Measurements from ENCODE around the gene MYO5B. TPM values are rescaled to one million over a fixed set of nuclear protein-coding genes. Genes with fewer than 3 reads are reported as not detected.

The MYO5B gene
- polyA plus RNA-seq, 1 experiment = 0.18 TPM

DNA sequence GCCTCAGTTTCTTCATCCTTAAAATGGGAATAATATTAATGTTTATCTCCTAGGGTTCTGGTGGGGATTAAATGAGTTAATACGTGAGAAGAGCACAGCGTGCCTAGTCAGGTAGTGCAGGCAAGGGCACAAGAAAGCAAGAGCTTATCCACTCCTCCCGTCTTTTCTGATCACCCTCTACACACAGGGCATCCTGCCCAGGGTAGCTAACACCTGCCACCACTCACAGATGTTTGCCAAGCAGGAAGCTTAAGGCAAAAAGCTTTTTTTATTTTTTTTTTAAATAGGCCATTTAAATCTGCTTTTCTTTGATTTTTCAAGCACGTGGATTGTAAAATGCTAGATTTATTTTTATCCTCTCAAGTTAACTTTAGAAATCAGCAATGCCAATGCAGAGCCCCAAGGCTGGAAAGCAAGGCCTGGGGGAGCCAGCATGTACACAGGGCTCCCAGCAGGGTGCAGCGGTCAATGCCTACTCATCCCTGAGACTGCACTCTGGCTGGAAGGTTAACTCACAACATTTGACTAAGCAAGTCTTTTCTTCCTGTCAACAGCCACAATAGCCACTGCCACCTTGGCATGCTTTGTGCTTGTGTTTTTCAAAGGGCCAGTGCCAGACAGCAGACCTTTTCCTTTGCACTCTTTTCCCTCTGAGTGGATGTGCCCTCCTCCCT lies 295.2 kb downstream of the MYO5B start:
- Histone ChIP-seq H3K4me3 (ENCODE audit: low read depth, low read length) (no peak overlapping the region), H3K27me3 (ENCODE audit: control insufficient read depth, insufficient read depth, low read length) (peaks cover 1% of the 10 kb centered on the region; the same call in 1 of the 2 replicates), H3K36me3 (ENCODE audit: control insufficient read depth, insufficient read depth, low read length) (no peaks in the 10 kb centered on the region)
- ChIA-PET CTCF (no interaction called here), POLR2A (no interaction called here)
- TF ChIP-seq, protein P1, sequence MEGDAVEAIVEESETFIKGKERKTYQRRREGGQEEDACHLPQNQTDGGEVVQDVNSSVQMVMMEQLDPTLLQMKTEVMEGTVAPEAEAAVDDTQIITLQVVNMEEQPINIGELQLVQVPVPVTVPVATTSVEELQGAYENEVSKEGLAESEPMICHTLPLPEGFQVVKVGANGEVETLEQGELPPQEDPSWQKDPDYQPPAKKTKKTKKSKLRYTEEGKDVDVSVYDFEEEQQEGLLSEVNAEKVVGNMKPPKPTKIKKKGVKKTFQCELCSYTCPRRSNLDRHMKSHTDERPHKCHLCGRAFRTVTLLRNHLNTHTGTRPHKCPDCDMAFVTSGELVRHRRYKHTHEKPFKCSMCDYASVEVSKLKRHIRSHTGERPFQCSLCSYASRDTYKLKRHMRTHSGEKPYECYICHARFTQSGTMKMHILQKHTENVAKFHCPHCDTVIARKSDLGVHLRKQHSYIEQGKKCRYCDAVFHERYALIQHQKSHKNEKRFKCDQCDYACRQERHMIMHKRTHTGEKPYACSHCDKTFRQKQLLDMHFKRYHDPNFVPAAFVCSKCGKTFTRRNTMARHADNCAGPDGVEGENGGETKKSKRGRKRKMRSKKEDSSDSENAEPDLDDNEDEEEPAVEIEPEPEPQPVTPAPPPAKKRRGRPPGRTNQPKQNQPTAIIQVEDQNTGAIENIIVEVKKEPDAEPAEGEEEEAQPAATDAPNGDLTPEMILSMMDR (IDR thresholded peaks at IDR 0.05; ENCODE audit: insufficient read depth, low read depth, low read length) = no peak
- DNase-seq (ENCODE audit: low read depth) = no peak

DNA sequence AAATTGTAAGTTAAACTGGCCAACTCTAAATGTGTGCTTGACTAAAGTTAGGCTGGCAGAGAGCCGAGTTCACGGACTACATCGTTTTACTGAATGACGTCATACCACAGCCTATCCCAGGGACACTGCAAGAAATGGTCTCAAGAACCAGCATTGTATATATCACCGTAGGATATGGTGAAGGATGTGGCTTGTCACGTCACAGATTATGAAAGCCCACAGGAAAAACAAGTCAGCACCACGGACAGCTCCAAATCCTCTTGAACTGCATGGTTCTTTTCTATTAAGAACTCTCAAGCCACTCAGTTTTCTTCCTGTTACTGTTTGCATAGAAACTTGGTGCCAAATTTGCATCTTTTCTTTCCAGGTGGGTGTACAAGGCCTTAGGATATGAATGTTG lies 296.5 kb downstream of the MYO5B start:
- TF ChIP-seq, protein P1 (IDR thresholded peaks at IDR 0.05; ENCODE audit: insufficient read depth, low read depth, low read length) = no peak
- ChIA-PET CTCF (interaction anchor here (0.9 kb wide), 1 partner anchor 15 kb away, joined by 3 read pairs; no protein-coding TSS in a partner anchor), POLR2A (no interaction called here)
- Histone ChIP-seq H3K36me3 (ENCODE audit: control insufficient read depth, insufficient read depth, low read length) (no peaks in the 10 kb centered on the region), H3K4me3 (ENCODE audit: low read depth, low read length) (no peak overlapping the region), H3K27me3 (ENCODE audit: control insufficient read depth, insufficient read depth, low read length) (peaks cover 1% of the 10 kb centered on the region; the same call in 1 of the 2 replicates)
- DNase-seq (ENCODE audit: low read depth) = no peak

DNA sequence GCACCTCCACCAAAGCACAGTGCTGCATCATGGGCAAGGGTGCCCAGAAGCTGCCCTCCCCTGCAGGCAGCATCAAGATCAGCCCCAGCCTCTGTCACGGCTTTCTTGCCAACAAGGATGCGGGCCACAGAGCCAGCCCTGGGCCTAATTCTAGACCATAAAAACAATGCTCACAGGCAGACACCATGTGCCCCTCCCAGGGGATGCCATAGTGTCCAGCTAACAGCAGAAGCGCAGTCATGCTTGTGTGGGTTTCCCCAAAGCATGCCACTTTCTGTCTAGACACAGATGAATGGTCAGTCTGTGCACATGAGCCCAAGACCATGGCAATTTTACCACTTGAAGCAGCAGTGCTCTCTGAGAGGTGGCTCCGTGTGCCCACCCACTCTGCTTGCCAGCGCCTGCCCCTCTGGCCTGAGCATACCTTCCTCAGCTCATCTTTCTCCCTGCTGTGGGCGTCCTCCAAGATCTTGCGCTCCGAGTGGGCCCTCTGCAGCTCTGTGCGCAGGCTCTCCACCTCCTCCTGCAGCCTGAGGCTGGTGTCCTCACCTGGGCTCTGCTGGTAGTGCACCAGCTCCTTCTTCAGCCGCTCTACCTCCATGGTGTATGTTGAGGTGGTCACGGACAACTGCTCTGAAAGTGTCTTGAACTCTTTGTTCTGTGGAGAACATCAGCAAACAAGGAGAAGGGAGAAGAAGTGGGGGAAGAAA lies 300.3 kb downstream of the MYO5B start:
- Histone ChIP-seq H3K4me3 (ENCODE audit: low read depth, low read length) (no peak overlapping the region), H3K27me3 (ENCODE audit: control insufficient read depth, insufficient read depth, low read length) (no peaks in the 10 kb centered on the region), H3K36me3 (ENCODE audit: control insufficient read depth, insufficient read depth, low read length) (no peaks in the 10 kb centered on the region)
- POLR2A ChIA-PET = no interaction called here
- CTCF ChIA-PET = no interaction called here
- DNase-seq (ENCODE audit: low read depth) = no peak
- TF ChIP-seq, protein P1 (IDR thresholded peaks at IDR 0.05; ENCODE audit: insufficient read depth, low read depth, low read length) = no peak

DNA sequence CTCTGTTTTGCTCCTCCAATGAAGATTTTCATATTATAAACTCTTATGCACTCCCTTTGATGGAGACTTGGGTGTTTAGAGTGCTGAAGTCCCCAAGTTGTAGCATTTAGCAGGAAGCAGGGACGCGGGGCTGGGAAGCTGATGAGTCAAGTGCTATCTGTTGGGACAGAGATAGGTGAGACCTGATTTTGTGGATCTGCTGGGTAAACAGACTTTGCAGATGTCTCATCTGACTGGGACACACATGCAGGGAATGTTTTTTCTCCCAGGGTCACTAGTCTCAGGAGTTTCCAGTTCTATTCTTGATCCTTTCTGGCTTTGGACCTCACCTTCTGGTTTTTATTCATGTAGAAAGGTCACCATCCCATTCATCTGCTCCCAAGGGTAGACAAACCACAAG lies 301.9 kb downstream of the MYO5B start:
- CTCF ChIA-PET = no interaction called here
- Histone ChIP-seq H3K4me3 (ENCODE audit: low read depth, low read length) (no peak overlapping the region), H3K36me3 (ENCODE audit: control insufficient read depth, insufficient read depth, low read length) (no peaks in the 10 kb centered on the region), H3K27me3 (ENCODE audit: control insufficient read depth, insufficient read depth, low read length) (no peaks in the 10 kb centered on the region)
- TF ChIP-seq, protein P1 (IDR thresholded peaks at IDR 0.05; ENCODE audit: insufficient read depth, low read depth, low read length) = no peak
- POLR2A ChIA-PET = no interaction called here
- no peak for DNase-seq (ENCODE audit: low read depth)

DNA sequence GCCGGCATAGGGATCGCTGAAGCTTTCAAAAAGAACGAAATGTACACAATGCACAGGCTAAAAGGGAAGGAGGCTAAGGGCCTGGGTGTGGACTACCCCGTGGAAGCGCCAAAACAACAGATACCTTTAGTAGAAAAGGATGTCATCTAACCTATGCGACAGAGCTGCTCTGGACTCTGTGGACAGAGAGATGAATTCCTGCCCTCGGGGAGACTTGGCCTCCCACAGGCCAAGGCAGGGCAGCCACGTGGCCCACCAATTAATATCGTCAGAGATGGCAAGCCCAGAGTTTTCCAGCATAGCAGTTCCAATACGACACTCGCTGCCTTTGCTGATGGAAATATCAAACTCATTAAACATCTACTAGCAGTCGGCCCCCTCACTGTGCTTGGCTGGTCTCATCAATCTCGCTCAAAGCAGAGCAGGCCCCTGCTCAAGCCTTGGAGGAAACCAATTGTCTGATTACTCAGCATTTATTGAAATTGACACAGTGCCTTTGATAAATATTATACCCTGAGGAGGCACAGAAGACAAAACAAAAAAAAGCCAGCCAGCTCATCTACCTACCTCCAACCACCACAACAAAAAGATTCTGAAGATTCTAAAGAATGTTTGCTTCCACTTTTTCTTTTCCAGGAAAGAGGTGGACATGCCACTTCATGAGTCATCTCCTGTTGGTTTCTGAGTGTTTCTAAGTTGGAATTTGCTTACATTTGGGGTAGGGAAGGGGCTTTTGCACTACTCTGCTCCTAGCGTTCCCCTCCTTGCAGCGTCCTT lies 302.6 kb downstream of the MYO5B start:
- ChIA-PET CTCF (interaction anchor here (1.9 kb wide), 1 partner anchor 14 kb away, joined by 4 read pairs; no protein-coding TSS in a partner anchor), POLR2A (no interaction called here)
- TF ChIP-seq, protein P1 (IDR thresholded peaks at IDR 0.05; ENCODE audit: insufficient read depth, low read depth, low read length) = no peak
- Histone ChIP-seq H3K36me3 (ENCODE audit: control insufficient read depth, insufficient read depth, low read length) (no peaks in the 10 kb centered on the region), H3K27me3 (ENCODE audit: control insufficient read depth, insufficient read depth, low read length) (no peaks in the 10 kb centered on the region), H3K4me3 (ENCODE audit: low read depth, low read length) (no peak overlapping the region)
- no peak for DNase-seq (ENCODE audit: low read depth)
